Stimulated activated CD8-positive, alpha-beta memory T cell treated with anti-CD3 and anti-CD28 coated beads, Interleukin-7, amount 100 ng/mL, for 1 hour (primary cell): Measurements from ENCODE around the gene GAA.

ENCODE experiments used
- DNase-seq, 2 donors: peaks; one replicate each; pipeline ENCODE4 v3.0.0-alpha.2; 2020; ENCODE audit warnings: low read depth in 2 of 2

GAA gene

DNA sequence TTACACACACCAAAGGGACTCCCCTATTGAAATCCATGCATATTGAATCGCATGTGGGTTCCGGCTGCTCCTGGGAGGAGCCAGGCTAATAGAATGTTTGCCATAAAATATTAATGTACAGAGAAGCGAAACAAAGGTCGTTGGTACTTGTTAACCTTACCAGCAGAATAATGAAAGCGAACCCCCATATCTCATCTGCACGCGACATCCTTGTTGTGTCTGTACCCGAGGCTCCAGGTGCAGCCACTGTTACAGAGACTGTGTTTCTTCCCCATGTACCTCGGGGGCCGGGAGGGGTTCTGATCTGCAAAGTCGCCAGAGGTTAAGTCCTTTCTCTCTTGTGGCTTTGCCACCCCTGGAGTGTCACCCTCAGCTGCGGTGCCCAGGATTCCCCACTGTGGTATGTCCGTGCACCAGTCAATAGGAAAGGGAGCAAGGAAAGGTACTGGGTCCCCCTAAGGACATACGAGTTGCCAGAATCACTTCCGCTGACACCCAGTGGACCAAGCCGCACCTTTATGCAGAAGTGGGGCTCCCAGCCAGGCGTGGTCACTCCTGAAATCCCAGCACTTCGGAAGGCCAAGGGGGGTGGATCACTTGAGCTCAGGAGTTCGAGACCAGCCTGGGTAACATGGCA lies 2.2 kb downstream of the GAA start:
- DNase-seq = no peak

DNA sequence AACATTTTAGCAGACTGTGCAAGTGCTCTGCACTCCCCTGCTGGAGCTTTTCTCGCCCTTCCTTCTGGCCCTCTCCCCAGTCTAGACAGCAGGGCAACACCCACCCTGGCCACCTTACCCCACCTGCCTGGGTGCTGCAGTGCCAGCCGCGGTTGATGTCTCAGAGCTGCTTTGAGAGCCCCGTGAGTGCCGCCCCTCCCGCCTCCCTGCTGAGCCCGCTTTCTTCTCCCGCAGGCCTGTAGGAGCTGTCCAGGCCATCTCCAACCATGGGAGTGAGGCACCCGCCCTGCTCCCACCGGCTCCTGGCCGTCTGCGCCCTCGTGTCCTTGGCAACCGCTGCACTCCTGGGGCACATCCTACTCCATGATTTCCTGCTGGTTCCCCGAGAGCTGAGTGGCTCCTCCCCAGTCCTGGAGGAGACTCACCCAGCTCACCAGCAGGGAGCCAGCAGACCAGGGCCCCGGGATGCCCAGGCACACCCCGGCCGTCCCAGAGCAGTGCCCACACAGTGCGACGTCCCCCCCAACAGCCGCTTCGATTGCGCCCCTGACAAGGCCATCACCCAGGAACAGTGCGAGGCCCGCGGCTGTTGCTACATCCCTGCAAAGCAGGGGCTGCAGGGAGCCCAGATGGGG lies 3.1 kb downstream of the GAA start:
- DNase-seq = no peak

DNA sequence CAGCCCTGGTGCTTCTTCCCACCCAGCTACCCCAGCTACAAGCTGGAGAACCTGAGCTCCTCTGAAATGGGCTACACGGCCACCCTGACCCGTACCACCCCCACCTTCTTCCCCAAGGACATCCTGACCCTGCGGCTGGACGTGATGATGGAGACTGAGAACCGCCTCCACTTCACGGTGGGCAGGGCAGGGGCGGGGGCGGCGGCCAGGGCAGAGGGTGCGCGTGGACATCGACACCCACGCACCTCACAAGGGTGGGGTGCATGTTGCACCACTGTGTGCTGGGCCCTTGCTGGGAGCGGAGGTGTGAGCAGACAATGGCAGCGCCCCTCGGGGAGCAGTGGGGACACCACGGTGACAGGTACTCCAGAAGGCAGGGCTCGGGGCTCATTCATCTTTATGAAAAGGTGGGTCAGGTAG lies 3.6 kb downstream of the GAA start:
- no peak for DNase-seq

DNA sequence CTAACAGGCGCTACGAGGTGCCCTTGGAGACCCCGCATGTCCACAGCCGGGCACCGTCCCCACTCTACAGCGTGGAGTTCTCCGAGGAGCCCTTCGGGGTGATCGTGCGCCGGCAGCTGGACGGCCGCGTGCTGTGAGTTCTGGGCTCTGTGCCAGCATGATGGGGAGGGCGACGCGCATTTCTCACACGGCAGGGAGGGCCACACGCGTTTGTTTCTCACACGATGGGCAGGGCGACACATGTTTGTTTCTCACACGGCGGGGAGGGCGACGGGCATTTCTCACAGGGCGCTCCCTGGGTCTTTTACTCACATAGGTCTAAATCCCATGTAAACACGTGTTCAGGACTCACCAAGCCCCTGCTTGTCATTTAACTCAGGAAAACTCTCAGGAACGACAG lies 4.4 kb downstream of the GAA start:
- DNase-seq = no peak

GRCh38 chr17:80106176-80106575 lies 4.8 kb downstream of the GAA start:
- no peak for DNase-seq

DNA sequence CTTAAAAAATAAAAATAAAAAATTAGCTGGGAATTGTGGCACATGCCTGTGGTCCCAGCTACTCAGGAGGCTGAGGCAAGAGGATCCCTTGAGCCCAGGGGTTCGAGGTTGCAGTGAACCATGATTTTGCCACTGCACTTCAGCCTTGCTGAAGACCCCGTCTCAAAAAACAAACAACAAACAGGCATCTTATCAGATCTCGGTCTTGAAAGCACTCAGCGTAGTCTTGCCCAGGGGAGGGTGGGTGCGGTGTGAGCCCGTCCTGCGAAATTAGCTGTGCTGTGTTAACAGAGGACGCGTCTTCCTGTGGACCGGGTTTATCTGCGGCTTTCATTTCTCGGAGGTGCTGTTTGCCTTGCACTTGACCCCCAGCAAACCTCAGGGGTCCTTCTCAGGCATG lies 5.4 kb downstream of the GAA start:
- DNase-seq = no peak

GRCh38 chr17:80107231-80108021 lies 6.0 kb downstream of the GAA start:
- no peak for DNase-seq

DNA sequence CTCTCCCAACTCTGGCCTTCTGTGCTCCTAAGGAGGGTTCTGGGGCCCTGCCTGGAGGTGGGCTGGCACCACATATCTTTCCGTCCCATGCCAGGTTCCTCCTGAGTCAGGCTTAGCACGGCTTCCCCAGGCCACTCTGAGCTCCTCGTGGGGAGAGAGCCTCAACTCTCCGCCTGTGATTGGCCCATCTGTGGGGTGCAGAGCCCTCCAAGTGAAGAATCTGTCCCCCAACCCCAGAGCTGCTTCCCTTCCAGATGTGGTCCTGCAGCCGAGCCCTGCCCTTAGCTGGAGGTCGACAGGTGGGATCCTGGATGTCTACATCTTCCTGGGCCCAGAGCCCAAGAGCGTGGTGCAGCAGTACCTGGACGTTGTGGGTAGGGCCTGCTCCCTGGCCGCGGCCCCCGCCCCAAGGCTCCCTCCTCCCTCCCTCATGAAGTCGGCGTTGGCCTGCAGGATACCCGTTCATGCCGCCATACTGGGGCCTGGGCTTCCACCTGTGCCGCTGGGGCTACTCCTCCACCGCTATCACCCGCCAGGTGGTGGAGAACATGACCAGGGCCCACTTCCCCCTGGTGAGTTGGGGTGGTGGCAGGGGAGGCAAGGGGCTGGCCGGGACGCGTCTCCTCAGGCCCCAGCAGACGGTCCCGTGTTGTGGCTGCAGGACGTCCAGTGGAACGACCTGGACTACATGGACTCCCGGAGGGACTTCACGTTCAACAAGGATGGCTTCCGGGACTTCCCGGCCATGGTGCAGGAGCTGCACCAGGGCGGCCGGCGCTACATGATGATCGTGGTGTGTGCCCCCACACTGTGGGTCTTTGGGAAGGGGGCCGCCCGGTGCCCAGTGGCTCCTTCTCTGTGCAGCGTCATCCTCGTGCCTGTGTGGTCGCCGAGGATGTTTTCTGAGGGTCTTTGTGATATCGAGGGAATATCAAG lies 6.9 kb downstream of the GAA start:
- DNase-seq = no peak

DNA sequence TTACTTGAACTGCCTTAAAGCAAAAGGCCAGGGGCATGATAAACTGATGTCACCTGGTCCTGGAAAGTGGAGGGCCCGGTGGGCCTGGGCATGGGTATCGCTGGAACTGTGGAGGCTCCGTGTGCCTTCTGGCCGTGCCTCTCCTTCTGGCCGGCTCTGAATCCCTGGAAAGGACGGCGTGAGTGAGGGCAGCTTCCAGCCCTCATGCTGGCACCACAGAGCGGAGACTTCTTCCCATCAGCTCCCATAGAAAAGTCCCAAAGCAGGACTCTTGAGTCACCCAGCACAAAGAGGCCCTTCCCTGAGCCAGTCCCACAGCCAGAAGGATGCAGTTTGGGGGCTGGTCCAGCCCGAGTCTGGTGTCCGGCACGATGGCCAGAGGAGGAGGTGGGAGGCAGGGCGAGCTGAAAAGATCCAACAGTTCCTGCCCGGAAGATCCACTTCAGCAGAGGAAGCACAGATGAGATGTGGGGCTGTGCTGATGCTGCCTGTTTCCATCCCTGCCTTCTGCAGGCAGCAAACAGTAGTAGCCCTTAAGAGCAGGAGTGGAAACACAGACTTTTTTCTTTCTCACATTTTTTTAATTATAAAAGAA lies 7.8 kb downstream of the GAA start:
- no peak for DNase-seq

- DNase-seq = no peak
Measured at GRCh38 chr17:80109713-80110446, 8.5 kb downstream of the GAA start.

GRCh38 chr17:80110447-80110812 lies 9.0 kb downstream of the GAA start:
- DNase-seq = no peak

DNA sequence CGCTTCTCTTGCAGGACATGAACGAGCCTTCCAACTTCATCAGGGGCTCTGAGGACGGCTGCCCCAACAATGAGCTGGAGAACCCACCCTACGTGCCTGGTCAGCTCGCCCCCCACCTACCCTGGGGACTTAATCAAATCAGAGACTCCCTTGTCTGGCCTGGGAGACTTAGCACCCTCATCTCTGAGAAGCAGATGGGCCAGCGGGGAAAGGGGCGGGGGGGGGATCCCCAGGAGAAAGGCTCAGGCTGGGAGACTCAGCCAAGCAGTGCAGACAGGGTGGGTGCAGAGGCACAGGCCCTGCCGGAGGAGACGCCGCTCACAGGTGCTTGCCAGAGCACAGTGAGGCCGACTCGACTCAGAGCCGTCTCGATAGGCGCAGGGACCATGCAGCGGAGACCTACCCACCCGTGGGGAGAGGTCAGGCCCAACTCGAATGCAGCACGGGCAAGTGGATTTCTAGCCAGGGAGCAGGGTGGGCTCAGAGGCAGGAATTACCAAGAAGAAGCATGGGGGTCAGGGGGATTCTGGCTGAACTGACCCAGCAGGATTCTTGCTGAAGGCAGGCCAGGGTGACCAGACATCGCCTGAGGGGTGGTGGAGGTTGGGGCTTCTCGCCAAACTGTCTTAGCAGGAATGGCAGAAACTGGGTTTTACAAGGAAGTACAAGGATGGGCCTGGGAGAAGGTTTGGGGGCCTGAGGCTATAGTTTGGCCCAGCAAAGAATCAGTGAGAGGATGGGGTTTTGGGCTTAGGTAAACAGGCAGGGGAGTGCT lies 9.7 kb downstream of the GAA start:
- DNase-seq = no peak

DNA sequence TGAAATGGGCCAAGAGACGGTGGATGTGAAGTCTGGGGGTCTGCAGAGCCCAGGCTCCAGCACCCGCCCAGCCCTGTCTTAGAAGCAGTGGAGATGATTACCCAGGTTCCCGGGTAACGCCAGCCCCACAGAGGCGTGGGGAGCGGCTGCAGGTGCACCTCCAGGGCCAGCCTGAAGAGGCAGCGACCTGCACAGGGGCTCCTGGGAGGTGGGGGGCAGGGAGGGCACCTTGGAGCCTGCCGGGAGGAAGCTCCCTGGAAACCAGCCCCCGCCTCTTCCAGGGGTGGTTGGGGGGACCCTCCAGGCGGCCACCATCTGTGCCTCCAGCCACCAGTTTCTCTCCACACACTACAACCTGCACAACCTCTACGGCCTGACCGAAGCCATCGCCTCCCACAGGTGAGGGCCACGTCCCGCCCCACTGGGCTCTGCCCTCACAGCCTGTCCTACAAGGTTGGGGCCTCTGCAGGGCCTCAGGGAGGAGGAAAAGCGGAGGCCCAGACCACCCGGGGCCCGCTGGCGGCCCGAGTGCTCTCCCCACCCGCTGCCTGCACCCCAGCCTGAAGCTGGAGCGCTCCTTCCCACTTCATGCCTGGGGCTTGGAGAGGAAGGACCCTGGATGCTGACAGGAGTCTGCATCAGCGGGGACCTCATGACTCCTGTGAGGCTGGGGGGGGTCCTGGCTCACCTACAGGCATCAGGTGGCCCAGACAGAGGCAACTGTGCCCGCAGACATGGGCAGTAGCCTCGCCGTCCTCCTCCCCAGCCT lies 10.5 kb downstream of the GAA start:
- DNase-seq = no peak

DNA sequence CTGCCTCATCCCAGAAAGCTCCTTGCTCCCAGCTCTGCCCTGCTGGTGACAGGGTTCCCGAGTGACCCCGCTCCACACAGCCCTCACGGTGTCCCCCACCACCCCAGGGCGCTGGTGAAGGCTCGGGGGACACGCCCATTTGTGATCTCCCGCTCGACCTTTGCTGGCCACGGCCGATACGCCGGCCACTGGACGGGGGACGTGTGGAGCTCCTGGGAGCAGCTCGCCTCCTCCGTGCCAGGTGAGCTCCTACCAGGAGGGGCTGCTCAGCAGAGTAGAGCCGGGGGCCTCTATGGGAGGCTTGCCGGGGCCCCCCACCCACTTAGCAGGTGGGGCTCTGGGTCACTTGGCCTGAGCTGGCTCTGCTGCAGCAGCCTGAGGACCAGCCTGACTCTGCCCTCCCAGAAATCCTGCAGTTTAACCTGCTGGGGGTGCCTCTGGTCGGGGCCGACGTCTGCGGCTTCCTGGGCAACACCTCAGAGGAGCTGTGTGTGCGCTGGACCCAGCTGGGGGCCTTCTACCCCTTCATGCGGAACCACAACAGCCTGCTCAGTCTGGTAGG lies 11.2 kb downstream of the GAA start:
- DNase-seq = no peak

- no peak for DNase-seq
Measured at GRCh38 chr17:80113033-80113484, 11.7 kb downstream of the GAA start.

DNA sequence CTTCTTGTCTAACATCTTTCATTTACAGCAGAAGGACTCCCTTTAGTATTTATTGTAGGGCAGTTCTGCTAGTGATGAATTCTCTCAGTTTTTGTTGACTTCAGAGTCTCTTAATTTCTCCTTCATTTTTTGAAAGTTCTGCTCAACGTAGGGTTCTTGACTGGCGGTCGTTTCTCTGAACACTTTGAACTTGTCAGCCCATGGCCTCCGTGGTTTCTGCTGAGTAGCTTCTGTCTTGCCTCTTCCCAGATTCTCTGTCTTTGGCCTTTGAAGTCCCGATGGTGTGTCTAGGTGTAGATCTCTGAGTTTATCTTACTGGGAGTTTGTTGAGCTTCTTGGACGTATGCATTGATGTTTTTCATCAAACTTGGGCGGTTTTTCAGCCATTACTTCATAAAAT lies 13.4 kb downstream of the GAA start:
- DNase-seq = no peak

DNA sequence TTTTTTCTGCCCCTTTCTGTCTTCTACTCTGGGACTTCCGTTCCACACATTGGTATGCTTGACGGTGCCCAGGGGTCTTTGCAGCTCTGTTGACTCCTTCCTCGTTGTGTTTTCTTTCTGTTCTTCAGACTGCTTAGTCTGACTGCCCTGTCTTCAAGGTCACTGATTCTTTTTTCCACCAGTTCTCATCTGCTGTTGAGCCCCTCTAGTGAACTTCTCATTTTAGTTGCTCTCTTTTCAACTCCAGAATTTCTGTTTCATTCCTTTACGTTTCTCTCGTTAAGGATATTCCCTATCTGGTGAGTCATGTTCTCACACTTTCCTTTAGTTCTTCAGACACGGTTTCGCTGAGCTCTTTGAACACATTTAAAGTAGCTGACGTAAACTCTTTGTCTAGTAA lies 13.8 kb downstream of the GAA start:
- DNase-seq = no peak

GRCh38 chr17:80116276-80116920 lies 15.0 kb downstream of the GAA start:
- no peak for DNase-seq
